Measurements from ENCODE around the gene CHN2. TPM values are rescaled to one million over a fixed set of nuclear protein-coding genes. Genes with fewer than 3 reads are reported as not detected.

Gene CHN2
- total and polyA plus RNA-seq, 2 donors (not counting 1 experiment from before 2014, with no cell fraction given) = 0.86 to 1.4 TPM

DNA sequence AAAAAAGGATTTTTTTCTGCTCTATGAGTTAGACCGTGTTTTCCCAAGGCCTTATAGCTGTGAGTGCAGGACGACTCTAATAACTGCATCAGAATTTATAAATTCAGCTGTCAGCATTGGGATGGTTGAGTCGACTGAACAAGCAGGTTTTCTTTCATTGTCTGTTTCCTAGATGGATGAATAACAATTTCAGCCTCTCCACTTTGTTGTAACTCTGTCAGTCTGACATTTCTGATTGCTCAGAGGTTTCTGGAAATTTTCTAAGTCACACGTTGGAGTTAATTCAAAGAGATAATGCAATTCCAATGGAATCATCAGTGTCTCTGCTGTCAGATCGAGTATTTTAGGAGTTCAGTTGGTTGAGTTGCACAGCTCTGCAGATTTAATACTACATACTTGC is 159.2 kb downstream of the CHN2 start:
- no peak overlapping the region for H3K4me2 ChIP-seq (replicated peaks; ENCODE audit: low read depth, low read length, poor library complexity, severe bottlenecking)

DNA sequence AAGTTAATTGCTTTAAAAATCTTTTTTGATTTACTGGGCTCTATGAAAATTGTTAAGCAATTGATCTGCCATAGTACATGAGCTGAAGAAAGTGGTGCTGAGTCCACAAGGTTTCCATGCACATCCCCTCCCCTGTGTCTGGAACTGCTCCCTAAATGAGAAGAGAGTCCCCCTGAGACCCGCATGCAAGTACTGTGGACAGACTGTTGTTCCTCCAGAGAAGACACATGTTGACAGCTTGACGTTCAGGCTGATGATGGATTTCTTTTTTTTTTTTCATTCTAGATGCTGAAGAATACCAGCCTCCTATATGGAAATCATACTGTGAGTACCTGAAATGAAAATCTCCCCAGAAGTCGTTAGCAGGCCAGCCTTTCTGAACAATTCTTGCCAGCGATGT is 159.8 kb downstream of the CHN2 start:
- Mint-ChIP-seq H3K4me1 (no peaks in the 10 kb centered on the region), H3K4me3 (no peak overlapping the region), H3K27ac (no peak overlapping the region), H3K27me3 (peaks cover 12% of the 10 kb centered on the region), H3K9me3 (ENCODE audit: insufficient read depth) (no peaks in the 10 kb centered on the region)
- H2AFZ ChIP-seq (ENCODE audit: insufficient read depth, low read depth, low read length, poor library complexity, severe bottlenecking) = no peak overlapping the region
- H3K36me3 ChIP-seq (replicated peaks in 1 of 2; ENCODE audit: control extremely low read depth in 1 of 2, control insufficient read depth in 1 of 2, extremely low read depth in 1 of 2, insufficient read depth in 2 of 2, low read length in 1 of 2) = no peaks in the 10 kb centered on the region
- H3K27me3 ChIP-seq (replicated peaks in 1 of 4; ENCODE audit: control extremely low read depth in 1 of 4, control insufficient read depth in 3 of 4, insufficient read depth in 4 of 4, low read length in 3 of 4) = peaks cover 0 to 4% (median 0%) of the 10 kb centered on the region in 4 experiments
- no peaks in the 10 kb centered on the region for H4K20me1 ChIP-seq (ENCODE audit: control insufficient read depth, insufficient read depth, low read length, poor library complexity, severe bottlenecking)
- H3K4me3 ChIP-seq (ENCODE audit: control extremely low read depth in 1 of 5, extremely low read depth in 1 of 5, insufficient read depth in 1 of 5, low read depth in 2 of 5, low read length in 4 of 5) = no peak overlapping the region
- no peak for ATAC-seq (ENCODE audit: low read depth)
- DNase-seq = no peak
- H3K4me1 ChIP-seq (ENCODE audit: control insufficient read depth in 2 of 2, insufficient read depth in 2 of 2, low read length in 2 of 2) = no peaks in the 10 kb centered on the region
- no peak overlapping the region for H3K27ac ChIP-seq (ENCODE audit: low read length in 2 of 2)
- ChIA-PET CTCF (no interaction called here), POLR2A (no interaction called here)
- H3K9me3 ChIP-seq (ENCODE audit: control extremely low read depth in 1 of 3, control insufficient read depth in 2 of 3, insufficient read depth in 1 of 3, low read length in 2 of 3) = no peaks in the 10 kb centered on the region
- no peak overlapping the region for H3K4me2 ChIP-seq (replicated peaks; ENCODE audit: low read depth, low read length, poor library complexity, severe bottlenecking)
- intact Hi-C loops (cut with micrococcal nuclease) = no loop called here
- TF ChIP-seq CTCF (IDR thresholded peaks at IDR 0.05) = no peak
- TF ChIP-seq EZH2 (IDR thresholded peaks at IDR 0.05; ENCODE audit: borderline replicate concordance, insufficient read depth, low read depth, low read length, poor library complexity, severe bottlenecking) = no peak
- H3K9ac ChIP-seq (ENCODE audit: low read length) = no peak overlapping the region
- H3K79me2 ChIP-seq (ENCODE audit: control insufficient read depth, insufficient read depth, low read length) = no peaks in the 10 kb centered on the region
- 94% methylated on average over 2 of the region's 4 CpGs for WGBS (ENCODE audit: insufficient coverage)

More for the DNA sequence above, 159.2 kb downstream of the CHN2 start:
- Histone ChIP-seq H3K27ac (ENCODE audit: low read length in 2 of 2) (no peak overlapping the region), H3K9me3 (ENCODE audit: control extremely low read depth in 1 of 3, control insufficient read depth in 2 of 3, insufficient read depth in 1 of 3, low read length in 2 of 3) (no peaks in the 10 kb centered on the region), H3K9ac (ENCODE audit: low read length) (no peak overlapping the region), H2AFZ (ENCODE audit: insufficient read depth, low read depth, low read length, poor library complexity, severe bottlenecking) (no peak overlapping the region), H4K20me1 (ENCODE audit: control insufficient read depth, insufficient read depth, low read length, poor library complexity, severe bottlenecking) (no peaks in the 10 kb centered on the region), H3K4me1 (ENCODE audit: control insufficient read depth in 2 of 2, insufficient read depth in 2 of 2, low read length in 2 of 2) (no peaks in the 10 kb centered on the region), H3K79me2 (ENCODE audit: control insufficient read depth, insufficient read depth, low read length) (no peaks in the 10 kb centered on the region), H3K36me3 (replicated peaks in 1 of 2; ENCODE audit: control extremely low read depth in 1 of 2, control insufficient read depth in 1 of 2, extremely low read depth in 1 of 2, insufficient read depth in 2 of 2, low read length in 1 of 2) (no peaks in the 10 kb centered on the region), H3K27me3 (replicated peaks in 1 of 4; ENCODE audit: control extremely low read depth in 1 of 4, control insufficient read depth in 3 of 4, insufficient read depth in 4 of 4, low read length in 3 of 4) (peaks cover 0 to 4% (median 0%) of the 10 kb centered on the region in 4 experiments), H3K4me3 (ENCODE audit: control extremely low read depth in 1 of 5, extremely low read depth in 1 of 5, insufficient read depth in 1 of 5, low read depth in 2 of 5, low read length in 4 of 5) (no peak overlapping the region)
- POLR2A ChIA-PET = no interaction called here
- H3K27ac Mint-ChIP-seq = no peak overlapping the region
- CTCF ChIA-PET = no interaction called here
- no peak overlapping the region for H3K4me3 Mint-ChIP-seq
- ATAC-seq (ENCODE audit: low read depth) (no peak), DNase-seq (no peak)
- no peaks in the 10 kb centered on the region for H3K4me1 Mint-ChIP-seq
- WGBS (ENCODE audit: insufficient coverage) = 100% methylated on average over 2 of the region's 5 CpGs
- H3K9me3 Mint-ChIP-seq (ENCODE audit: insufficient read depth) = no peaks in the 10 kb centered on the region
- peaks cover 12% of the 10 kb centered on the region for H3K27me3 Mint-ChIP-seq
- TF ChIP-seq EZH2 (IDR thresholded peaks at IDR 0.05; ENCODE audit: borderline replicate concordance, insufficient read depth, low read depth, low read length, poor library complexity, severe bottlenecking) = no peak
- no peak for TF ChIP-seq CTCF (IDR thresholded peaks at IDR 0.05)
- intact Hi-C loops (cut with micrococcal nuclease) = no loop called here

Data from B cell (primary cell).